ENCODE measurements around the gene BCAT1. TPM values are rescaled to one million over a fixed set of nuclear protein-coding genes. Genes with fewer than 3 reads are reported as not detected.

BCAT1 gene, protein sequence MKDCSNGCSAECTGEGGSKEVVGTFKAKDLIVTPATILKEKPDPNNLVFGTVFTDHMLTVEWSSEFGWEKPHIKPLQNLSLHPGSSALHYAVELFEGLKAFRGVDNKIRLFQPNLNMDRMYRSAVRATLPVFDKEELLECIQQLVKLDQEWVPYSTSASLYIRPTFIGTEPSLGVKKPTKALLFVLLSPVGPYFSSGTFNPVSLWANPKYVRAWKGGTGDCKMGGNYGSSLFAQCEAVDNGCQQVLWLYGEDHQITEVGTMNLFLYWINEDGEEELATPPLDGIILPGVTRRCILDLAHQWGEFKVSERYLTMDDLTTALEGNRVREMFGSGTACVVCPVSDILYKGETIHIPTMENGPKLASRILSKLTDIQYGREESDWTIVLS
- under 1 TPM in 2 of 3 donors, not detected in 1; 0.10 to 0.20 TPM for polyA plus RNA-seq

DNA sequence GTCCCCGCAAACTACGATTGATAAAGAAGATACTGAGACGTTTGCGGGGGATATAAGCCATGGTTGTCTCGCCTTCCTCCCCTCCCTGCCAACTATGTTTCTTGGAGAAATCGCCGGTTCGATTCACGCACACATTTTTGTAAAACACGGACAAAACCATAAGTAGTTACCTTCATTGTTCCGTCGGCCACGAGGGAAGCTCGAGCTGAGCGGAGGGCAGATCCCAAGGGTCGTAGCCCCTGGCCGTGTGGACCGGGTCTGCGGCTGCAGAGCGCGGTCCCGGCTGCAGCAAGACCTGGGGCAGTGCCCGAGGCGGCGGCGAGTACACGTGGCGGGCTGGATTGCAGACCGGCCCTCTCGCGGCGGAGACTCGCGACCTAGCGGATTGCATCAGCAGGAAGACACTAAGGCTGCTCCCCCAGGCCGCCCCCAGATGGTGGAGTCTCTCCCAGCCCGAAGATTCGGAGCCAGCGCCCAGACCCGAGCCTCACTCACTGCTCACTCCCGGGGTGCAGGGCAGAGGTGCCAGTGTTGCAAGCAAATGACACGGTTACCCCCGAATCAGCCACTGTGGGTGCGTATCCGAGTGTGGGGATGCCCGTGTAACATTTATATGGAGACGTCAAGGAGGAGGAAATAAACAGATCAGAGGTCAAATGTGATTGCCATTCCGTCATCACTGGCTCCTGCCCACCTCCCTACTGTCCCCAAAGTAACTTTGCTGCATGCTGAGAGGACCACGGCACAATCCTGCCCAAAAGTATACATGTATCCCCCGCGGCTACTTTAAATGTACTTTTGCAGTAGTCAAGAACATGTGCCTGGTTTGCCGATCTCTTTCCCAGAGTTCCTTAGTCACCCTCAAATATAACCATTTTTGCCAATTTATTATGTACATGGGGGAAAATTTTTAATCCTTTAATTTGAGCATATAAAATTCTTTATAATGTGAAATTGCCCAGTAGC is at the start of gene BCAT1:
TSS of gene BCAT1 (minus strand) at position 345 of the 966 bp plus-strand sequence. CDS start at position 176, 169 bp downstream.
- peaks cover 9 to 19% (median 18%) of the 10 kb centered on the region in 3 donors for H3K27me3 Mint-ChIP-seq (ENCODE audit: low read depth in 3 of 3)

DNA sequence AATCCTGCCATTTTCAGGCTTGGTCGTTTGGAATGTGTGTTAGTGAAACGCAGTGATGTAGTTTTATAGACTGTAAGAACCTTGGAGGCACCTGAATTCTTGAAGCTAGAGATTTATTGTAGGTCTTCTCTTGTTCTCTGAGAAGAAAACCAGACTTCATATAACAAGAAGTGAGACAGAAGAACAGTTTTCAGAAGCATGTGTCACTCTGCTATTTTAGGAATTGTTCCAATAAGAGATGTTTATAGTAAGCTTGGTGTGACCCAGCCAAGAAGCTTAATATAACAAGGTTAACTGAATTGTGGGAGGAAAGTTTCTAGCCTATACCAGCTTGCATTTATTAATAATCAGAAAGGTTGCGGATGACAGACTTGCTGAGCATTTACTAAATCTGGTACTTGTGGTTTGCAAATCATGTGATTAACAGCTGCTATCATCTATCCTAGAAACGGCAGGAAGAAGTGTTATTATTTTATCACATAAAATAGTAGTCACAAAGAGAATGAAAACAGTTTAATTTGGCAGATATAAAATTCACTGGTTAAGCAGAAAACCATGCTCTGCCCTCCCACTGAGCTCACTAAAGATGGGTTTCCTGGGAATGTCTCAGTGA is 49.2 kb upstream of the BCAT1 start:
- no peak overlapping the region for H3K4me3 Mint-ChIP-seq
- peaks cover 10 to 14% of the 10 kb centered on the region in 2 donors for H3K4me1 Mint-ChIP-seq
- H3K27ac Mint-ChIP-seq: peak overlapping the region in 1 of 6 donors; percentile 43
- peak in 1 of 3 donors; percentile 4 for DNase-seq
- peaks cover 0 to 2% (median 0%) of the 10 kb centered on the region in 6 donors for H3K9me3 Mint-ChIP-seq
- no peaks in the 10 kb centered on the region for H3K36me3 Mint-ChIP-seq
- peaks cover 0 to 5% (median 2%) of the 10 kb centered on the region in 3 donors for H3K27me3 Mint-ChIP-seq (ENCODE audit: low read depth in 3 of 3)

More for the DNA sequence above, at the start of gene BCAT1:
- DNase-seq: peak in 2 of 3 donors; percentile 10 to 16
- Mint-ChIP-seq H3K36me3 (no peaks in the 10 kb centered on the region), H3K9me3 (no peaks in the 10 kb centered on the region), H3K4me1 (peaks cover 20 to 39% of the 10 kb centered on the region in 2 donors), H3K4me3 (peak within 1 kb of the TSS; percentile 85 to 92 (median 87)), H3K27ac (peak within 1 kb of the TSS in 1 of 6 donors; percentile 59)

DNA sequence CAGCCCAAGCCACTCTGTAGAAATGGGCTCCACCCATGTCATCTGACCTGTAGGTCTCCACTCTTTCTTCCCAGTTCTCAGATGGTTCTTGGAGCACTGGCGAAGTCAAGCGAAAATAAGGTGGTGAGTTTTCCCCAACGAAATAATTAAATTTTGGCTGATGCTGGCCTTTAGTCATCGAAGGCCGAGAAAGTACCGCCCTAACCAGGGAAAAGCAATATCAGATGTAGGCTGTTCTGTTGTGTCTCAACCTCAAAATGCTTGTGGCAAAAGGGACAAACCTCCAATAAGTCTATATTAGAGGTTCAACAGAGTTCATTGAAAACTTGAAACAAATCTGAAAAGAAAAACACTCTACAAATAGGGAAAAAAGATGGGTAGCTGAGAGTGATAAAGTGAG is 48.6 kb upstream of the BCAT1 start:
- no peaks in the 10 kb centered on the region for H3K36me3 Mint-ChIP-seq
- no peak for DNase-seq
- H3K27me3 Mint-ChIP-seq (ENCODE audit: low read depth in 3 of 3): peaks cover 0 to 4% (median 2%) of the 10 kb centered on the region in 3 donors
- H3K4me1 Mint-ChIP-seq: peaks cover 10 to 14% of the 10 kb centered on the region in 2 donors
- peaks cover 0 to 2% (median 0%) of the 10 kb centered on the region in 6 donors for H3K9me3 Mint-ChIP-seq
- no peak overlapping the region for H3K27ac Mint-ChIP-seq
- no peak overlapping the region for H3K4me3 Mint-ChIP-seq

DNA sequence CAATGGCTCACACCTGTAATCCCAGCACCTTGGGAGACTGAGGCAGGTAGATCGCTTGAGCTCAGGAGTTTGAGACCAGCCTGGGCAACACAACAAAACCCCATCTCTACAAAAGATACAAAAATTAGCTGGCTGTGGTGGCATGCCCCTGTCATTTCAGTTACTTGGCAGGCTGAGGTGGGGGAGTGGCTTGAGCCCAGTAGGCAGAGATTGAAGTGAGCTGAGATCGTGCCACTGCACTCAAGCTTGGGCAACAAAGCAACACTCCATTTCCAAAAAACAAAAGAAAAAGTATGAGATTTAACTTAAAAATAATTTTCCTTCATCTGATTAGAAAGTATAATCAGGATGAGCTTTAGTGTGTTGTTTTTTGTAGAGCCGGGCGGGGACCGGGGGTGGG is 47.9 kb upstream of the BCAT1 start:
- no peaks in the 10 kb centered on the region for H3K36me3 Mint-ChIP-seq
- peaks cover under 1 to 2% (median 2%) of the 10 kb centered on the region in 3 donors for H3K27me3 Mint-ChIP-seq (ENCODE audit: low read depth in 3 of 3)
- DNase-seq: no peak
- H3K4me3 Mint-ChIP-seq: no peak overlapping the region
- peaks cover 0 to 2% (median 0%) of the 10 kb centered on the region in 6 donors for H3K9me3 Mint-ChIP-seq
- H3K27ac Mint-ChIP-seq: no peak overlapping the region
- H3K4me1 Mint-ChIP-seq: peaks cover 10 to 14% of the 10 kb centered on the region in 2 donors

DNA sequence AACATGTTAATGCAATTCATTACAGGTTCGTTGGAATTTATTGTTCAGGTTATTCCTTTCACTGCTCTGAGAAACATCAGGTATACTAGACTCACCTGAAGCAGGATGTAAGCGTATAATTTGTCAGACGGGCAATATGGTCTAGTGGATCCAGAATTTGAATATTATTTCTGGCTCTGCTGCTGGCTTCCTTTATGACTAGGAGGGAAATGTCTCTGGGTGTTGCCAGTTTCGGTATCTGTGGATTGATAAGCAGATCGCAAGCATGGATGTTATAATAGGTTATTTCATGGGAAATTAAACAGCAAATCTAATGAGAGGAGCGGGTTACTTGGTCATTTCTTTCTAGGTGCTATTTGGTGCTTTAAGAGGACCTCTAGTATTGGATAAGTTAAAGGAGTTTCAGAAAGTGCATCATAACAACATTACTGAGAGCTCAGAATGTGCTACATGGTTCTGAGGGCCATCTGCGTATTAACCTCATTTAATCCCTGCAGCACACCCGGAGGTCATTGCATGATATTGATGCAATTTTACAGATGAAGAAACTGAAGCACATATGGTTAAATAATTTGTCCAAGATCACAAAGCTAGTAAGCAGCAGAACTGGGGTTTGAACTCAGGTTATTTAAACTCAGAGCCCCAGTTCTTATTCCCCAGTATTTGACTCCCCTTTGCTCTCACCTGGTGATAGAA is 47.3 kb upstream of the BCAT1 start:
- Mint-ChIP-seq H3K9me3 (peaks cover 0 to 2% (median 0%) of the 10 kb centered on the region in 6 donors), H3K27me3 (ENCODE audit: low read depth in 3 of 3) (peaks cover 0 to 2% (median 2%) of the 10 kb centered on the region in 3 donors), H3K36me3 (no peaks in the 10 kb centered on the region), H3K27ac (no peak overlapping the region), H3K4me1 (peaks cover 10 to 14% of the 10 kb centered on the region in 2 donors), H3K4me3 (no peak overlapping the region)
- DNase-seq: no peak

DNA sequence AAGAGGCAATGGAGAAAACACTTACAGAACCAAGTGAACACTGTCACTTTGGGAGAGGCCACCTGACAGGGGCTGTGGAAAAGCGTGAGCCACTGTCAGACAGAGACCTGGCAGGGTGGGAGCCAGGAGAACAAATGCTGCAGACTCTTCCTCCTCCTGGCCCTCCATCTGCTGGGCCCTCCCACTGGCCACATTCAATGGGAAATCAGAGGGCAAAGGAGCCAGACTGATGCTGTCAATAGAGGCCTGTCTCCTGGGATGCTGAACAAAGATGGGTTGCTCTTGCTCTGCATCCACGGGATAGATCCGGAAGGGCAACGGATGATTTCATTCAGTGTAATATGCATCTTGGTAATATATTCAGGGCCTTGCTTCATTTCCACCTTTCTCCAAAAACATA is 44.9 kb upstream of the BCAT1 start:
- no peak for DNase-seq
- H3K4me1 Mint-ChIP-seq: peaks cover 10 to 14% of the 10 kb centered on the region in 2 donors
- H3K36me3 Mint-ChIP-seq: no peaks in the 10 kb centered on the region
- H3K27ac Mint-ChIP-seq: no peak overlapping the region
- no peaks in the 10 kb centered on the region for H3K9me3 Mint-ChIP-seq
- H3K4me3 Mint-ChIP-seq: no peak overlapping the region
- peaks cover 0 to 2% (median 2%) of the 10 kb centered on the region in 3 donors for H3K27me3 Mint-ChIP-seq (ENCODE audit: low read depth in 3 of 3)

DNA sequence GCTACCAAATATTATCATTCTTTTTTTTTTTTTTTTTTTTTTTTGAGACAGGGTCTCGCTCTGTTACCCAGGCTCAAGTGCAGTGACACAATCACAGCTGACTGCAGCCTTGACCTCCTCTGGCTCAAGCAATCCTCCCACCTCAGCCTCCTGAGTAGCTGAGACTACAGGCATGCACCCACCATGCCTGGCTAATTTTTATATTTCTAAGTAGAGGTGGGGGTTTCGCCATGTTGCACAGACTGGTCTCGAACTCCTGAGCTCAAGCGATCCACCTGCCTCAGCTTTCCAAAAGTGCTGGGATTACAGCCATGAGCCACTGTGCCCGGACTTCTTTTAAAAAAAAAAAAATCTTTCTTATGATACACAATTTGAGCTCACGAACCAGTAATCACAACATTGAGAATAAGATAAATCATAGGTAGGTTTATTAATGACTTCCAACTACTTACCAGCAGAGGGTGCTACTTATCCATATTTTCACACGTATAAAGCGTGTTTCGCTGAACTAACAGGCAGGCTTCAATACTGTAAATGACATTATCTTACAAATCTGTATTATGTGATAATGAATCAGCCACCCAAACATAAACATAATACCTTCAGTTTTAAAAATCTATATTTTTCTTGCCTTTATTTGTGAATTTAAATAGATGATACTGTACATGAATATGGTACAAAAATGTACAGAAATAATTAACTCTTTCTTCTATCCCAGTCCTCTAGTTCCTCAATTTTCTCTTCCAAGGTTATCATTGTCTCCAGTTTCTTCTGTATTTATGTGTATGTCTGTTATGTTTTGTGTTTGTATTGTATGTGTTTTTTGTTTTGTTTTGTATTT is 42.5 kb upstream of the BCAT1 start:
- no peak overlapping the region for H3K4me3 Mint-ChIP-seq
- no peaks in the 10 kb centered on the region for H3K36me3 Mint-ChIP-seq
- H3K9me3 Mint-ChIP-seq: no peaks in the 10 kb centered on the region
- peaks cover 0 to 5% (median 2%) of the 10 kb centered on the region in 3 donors for H3K27me3 Mint-ChIP-seq (ENCODE audit: low read depth in 3 of 3)
- peak; percentile 58 to 69 (median 67) for DNase-seq
- H3K4me1 Mint-ChIP-seq: no peaks in the 10 kb centered on the region
- H3K27ac Mint-ChIP-seq: no peak overlapping the region

DNA sequence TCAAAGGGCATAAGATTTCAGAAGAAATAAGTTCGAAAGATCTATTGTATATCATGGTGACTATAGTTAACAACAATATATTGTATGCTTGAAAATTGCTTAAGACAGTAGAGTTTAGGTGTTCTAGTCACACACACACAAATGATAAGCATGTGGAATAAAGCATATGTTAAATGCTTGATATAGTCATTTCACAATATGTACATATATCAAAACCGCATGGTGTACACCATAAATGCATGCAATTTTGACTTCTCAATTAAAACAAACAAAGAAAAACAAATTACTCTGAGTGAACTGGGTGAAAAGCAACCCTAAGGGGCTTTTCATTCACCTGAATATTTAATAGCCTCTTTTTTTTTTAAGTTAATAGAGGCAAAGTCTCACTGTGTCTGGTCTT is 40.3 kb upstream of the BCAT1 start:
- Mint-ChIP-seq H3K27me3 (ENCODE audit: low read depth in 3 of 3) (peaks cover 0 to 5% (median 2%) of the 10 kb centered on the region in 3 donors), H3K36me3 (peaks cover 0 to under 1% (median 0%) of the 10 kb centered on the region in 3 donors), H3K4me3 (no peak overlapping the region), H3K9me3 (no peaks in the 10 kb centered on the region), H3K27ac (no peak overlapping the region), H3K4me1 (no peaks in the 10 kb centered on the region)
- no peak for DNase-seq

DNA sequence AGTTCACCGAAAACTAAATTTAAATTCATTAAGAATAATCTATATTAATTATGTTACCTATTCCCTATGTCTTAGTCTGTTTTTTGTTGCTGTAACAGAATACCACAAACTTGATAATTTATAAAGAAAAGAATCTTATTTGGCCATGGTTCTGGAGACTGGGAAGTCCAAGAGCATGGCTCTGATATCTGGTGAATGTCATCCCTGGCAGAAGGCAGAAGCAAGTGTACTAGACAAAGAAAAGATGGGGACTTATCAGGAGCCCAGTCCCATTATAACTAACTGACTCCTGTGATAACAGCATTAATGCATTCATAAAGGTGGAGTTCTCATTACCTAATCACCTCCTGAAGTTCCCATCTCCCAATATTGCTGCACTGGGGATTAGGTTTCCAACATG is 33.3 kb upstream of the BCAT1 start:
- peaks cover 0 to 2% (median 0%) of the 10 kb centered on the region in 6 donors for H3K9me3 Mint-ChIP-seq
- H3K27me3 Mint-ChIP-seq (ENCODE audit: low read depth in 3 of 3): peaks cover 0 to 2% (median 0%) of the 10 kb centered on the region in 3 donors
- no peak overlapping the region for H3K4me3 Mint-ChIP-seq
- H3K27ac Mint-ChIP-seq: no peak overlapping the region
- no peaks in the 10 kb centered on the region for H3K4me1 Mint-ChIP-seq
- no peak for DNase-seq
- peaks cover 0 to 4% (median 0%) of the 10 kb centered on the region in 3 donors for H3K36me3 Mint-ChIP-seq

DNA sequence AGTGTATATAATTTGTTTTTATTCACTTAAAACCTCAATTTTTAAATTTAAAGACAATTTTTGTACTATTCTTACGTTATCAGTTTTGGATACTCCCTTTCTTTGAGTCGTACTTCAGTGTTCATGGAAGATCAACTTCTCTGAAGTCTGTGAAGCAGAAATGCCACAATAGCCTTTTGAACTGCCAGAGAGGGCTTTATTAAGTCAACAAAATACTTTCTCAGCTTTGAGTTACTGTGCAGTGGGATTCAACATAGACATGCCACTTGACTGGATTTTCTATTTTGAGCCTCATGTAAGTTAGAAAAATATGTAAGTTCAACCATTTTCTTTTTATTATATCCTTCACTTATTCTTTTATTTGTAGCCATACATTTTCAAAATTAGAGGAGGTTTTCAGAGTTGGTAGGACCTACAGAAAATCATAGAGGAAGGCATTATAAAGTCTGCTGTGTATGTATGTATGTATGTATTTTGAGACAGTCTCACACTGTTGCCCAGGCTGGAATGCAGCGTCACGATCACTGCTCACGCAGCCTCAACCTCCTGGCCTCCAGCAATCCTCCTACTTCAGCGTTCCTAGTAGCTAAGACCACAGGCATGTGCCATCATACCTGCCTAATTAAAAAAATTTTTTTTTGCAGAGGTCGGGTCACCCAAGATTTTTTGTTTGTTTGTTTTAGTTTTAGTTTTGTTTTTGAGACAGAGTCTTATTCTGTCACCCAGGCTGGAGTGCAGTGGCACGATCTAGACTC is 31.3 kb upstream of the BCAT1 start:
- DNase-seq: no peak
- no peaks in the 10 kb centered on the region for H3K4me1 Mint-ChIP-seq
- no peaks in the 10 kb centered on the region for H3K27me3 Mint-ChIP-seq (ENCODE audit: low read depth in 3 of 3)
- no peak overlapping the region for H3K27ac Mint-ChIP-seq
- peaks cover 0 to 4% (median 0%) of the 10 kb centered on the region in 3 donors for H3K36me3 Mint-ChIP-seq
- peaks cover 0 to 2% (median 0%) of the 10 kb centered on the region in 6 donors for H3K9me3 Mint-ChIP-seq
- H3K4me3 Mint-ChIP-seq: no peak overlapping the region

DNA sequence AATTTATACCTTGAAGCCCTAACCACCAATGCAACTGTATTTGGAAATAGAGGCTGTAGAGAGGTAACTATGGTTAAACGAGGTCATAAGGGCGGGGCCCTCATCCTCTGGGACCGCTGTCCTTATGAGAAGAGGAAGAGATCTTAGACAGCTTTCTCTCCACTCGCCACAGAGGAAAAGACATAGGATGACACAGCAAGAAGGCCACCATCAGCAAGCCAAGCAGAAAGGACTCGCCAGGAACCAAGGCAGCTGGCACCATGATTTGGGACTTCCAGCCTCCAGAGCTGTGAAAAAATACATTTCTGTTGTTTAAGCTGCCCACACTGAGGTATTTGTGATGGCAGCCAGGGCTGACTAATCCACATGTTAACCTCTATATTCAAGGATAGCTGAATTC is 30.4 kb upstream of the BCAT1 start:
- Mint-ChIP-seq H3K4me1 (no peaks in the 10 kb centered on the region), H3K36me3 (peaks cover 0 to 4% (median 0%) of the 10 kb centered on the region in 3 donors), H3K4me3 (no peak overlapping the region), H3K27ac (no peak overlapping the region), H3K27me3 (ENCODE audit: low read depth in 3 of 3) (no peaks in the 10 kb centered on the region), H3K9me3 (peaks cover 0 to 2% (median 0%) of the 10 kb centered on the region in 6 donors)
- DNase-seq: no peak

DNA sequence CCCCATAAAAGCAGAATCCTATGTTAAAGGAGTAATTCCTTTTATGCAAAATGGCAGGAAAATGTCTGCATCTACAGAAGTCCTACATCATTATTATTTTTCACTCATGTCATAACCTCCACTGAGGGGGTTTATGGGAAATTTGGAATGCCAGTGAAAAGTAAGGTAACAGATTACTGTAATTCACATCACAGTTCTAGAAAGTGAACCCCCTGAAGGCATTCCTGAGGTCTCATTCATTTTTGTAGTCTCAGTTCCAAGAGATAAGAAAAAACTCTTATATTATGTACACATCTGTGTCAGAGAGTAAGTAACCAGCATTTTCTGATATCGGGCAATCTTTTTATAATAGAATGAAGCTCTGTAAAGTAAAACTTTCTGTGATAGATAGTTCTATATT is 28.8 kb upstream of the BCAT1 start:
- Mint-ChIP-seq H3K27ac (no peak overlapping the region), H3K9me3 (peaks cover 0 to 2% (median 0%) of the 10 kb centered on the region in 6 donors), H3K27me3 (ENCODE audit: low read depth in 3 of 3) (no peaks in the 10 kb centered on the region), H3K4me3 (no peak overlapping the region), H3K36me3 (no peaks in the 10 kb centered on the region), H3K4me1 (no peaks in the 10 kb centered on the region)
- no peak for DNase-seq

Measured in immature natural killer cell (primary cell).